HG03575 (cell line): ENCODE measurements around the gene SNX25.
"Not testable (repeated sequence)": the region's sequence is repeated elsewhere in the genome, so short reads cannot be mapped to it uniquely, and the experiment has no call there.

Experiments used
- ATAC-seq: cut with Tn5 transposase; IDR thresholded peaks from one replicate; pipeline ENCODE4 v1.9.1; 2021; ENCODE audit not compliant: unreplicated experiment, insufficient number of reproducible peaks, low FRiP score; ENCODE audit errors: extremely low read depth

Gene SNX25

GRCh38 chr4:185203486-185204237, 5.7 kb upstream of the SNX25 start, which contains the start of gene CFAP97:
TSS of gene CFAP97 (minus strand) at chr4:185204000. CDS start at chr4:185191196, 12,804 bp downstream.
- no peak for ATAC-seq

- ATAC-seq, result no peak
Measured at GRCh38 chr4:185204238-185204910, 5.0 kb upstream of the SNX25 start.

GRCh38 chr4:185205073-185205472, 4.3 kb upstream of the SNX25 start:
- ATAC-seq, result not testable (repeated sequence)

- no peak for ATAC-seq
Measured at GRCh38 chr4:185205697-185206342, 3.6 kb upstream of the SNX25 start.

GRCh38 chr4:185207466-185207865, 1.9 kb upstream of the SNX25 start:
- no peak for ATAC-seq

GRCh38 chr4:185209852-185210101, 379 bp downstream of the SNX25 start:
- not testable (repeated sequence) for ATAC-seq

- ATAC-seq, result no peak
Measured at GRCh38 chr4:185210102-185210981, 944 bp downstream of the SNX25 start.

GRCh38 chr4:185211035-185211434, 1.6 kb downstream of the SNX25 start:
- no peak for ATAC-seq

GRCh38 chr4:185211641-185212040, 2.2 kb downstream of the SNX25 start:
- ATAC-seq, result no peak

GRCh38 chr4:185212581-185212980, 3.2 kb downstream of the SNX25 start:
- no peak for ATAC-seq

GRCh38 chr4:185213877-185214276, 4.5 kb downstream of the SNX25 start:
- ATAC-seq, result peak; percentile 54

- ATAC-seq, result no peak
Measured at GRCh38 chr4:185215261-185215660, 5.9 kb downstream of the SNX25 start.

- no peak for ATAC-seq
Measured at GRCh38 chr4:185217408-185217975, 8.1 kb downstream of the SNX25 start.

GRCh38 chr4:185218312-185218711, 8.9 kb downstream of the SNX25 start:
- ATAC-seq, result no peak

- ATAC-seq, result no peak
Measured at GRCh38 chr4:185219551-185220344, 10.3 kb downstream of the SNX25 start.

GRCh38 chr4:185221491-185221890, 12.1 kb downstream of the SNX25 start:
- ATAC-seq, result no peak

GRCh38 chr4:185221912-185222311, 12.5 kb downstream of the SNX25 start:
- no peak for ATAC-seq

GRCh38 chr4:185222598-185222997, 13.2 kb downstream of the SNX25 start:
- no peak for ATAC-seq
